ENCODE measurements around the gene SCUBE1. TPM values are rescaled to one million over a fixed set of nuclear protein-coding genes. Genes with fewer than 3 reads are reported as not detected.

The SCUBE1 gene
- total and polyA plus RNA-seq, 10 of the 15 experiments (the other 5 are each of a cell fraction or from before 2014, with no cell fraction given), result not detected

GRCh38 chr22:43179911-43180195, 163.3 kb downstream of the SCUBE1 start:
- Histone ChIP-seq H3K9me3 (replicated peaks; ENCODE audit: control insufficient read depth, insufficient read depth, low read length) (no peaks in the 10 kb centered on the region), H4K20me1 (ENCODE audit: control insufficient read depth, insufficient read depth) (no peaks in the 10 kb centered on the region), H3K4me2 (ENCODE audit: control insufficient read depth, insufficient read depth) (no peak overlapping the region), H3K9ac (ENCODE audit: control insufficient read depth, insufficient read depth, low read length) (no peak overlapping the region), H3K79me2 (ENCODE audit: control insufficient read depth, insufficient read depth, low read length) (peaks cover 2% of the 10 kb centered on the region; the same call in 1 of the 2 replicates), H3K4me1 (ENCODE audit: control insufficient read depth, insufficient read depth, low read length) (no peaks in the 10 kb centered on the region; the same call in 1 of the 2 replicates), H3K27ac (ENCODE audit: control insufficient read depth, insufficient read depth) (no peak overlapping the region), H3K36me3 (ENCODE audit: control insufficient read depth in 2 of 2, insufficient read depth in 2 of 2, low read length in 1 of 2) (peaks cover 7% of the 10 kb centered on the region in 2 experiments; a peak in 3 of 4 replicates), H3K27me3 (replicated peaks in 1 of 2; ENCODE audit: control insufficient read depth in 2 of 2, insufficient read depth in 2 of 2, low read length in 1 of 2) (no peaks in the 10 kb centered on the region), H3K4me3 (no peak overlapping the region), H2AFZ (ENCODE audit: control insufficient read depth, low read depth, low read length) (no peak overlapping the region)
- ChIA-PET RAD21 (ENCODE audit: unreplicated experiment) (no interaction called here), POLR2A (no interaction called here), SMC1A (ENCODE audit: uncharacterized antibody, unreplicated experiment) (no interaction called here), CTCF (no interaction called here)
- no TSS peak for BruUV-seq (replicated peaks)
- no peak for FAIRE-seq
- intact Hi-C loops (cut with micrococcal nuclease; ENCODE audit: unreplicated experiment), result no loop called here
- ATAC-seq, result no peak
- DNase-seq (ENCODE audit: low read depth, low spot score), result no peak
- in situ Hi-C loops (cut with MboI), result no loop called here
- WGBS (ENCODE audit: insufficient coverage, insufficient replicate concordance, low lambda C conversion rate, missing lambda C conversion rate), result 98% methylated on average over 15 of the region's 15 CpGs
- TF ChIP-seq MYB (IDR thresholded peaks at IDR 0.05; ENCODE audit: borderline replicate concordance, low read depth, low read length) (no peak), RCOR1 (conservative IDR thresholded peaks at IDR 0.05; ENCODE audit: low read depth, low read length) (no peak), EED (IDR thresholded peaks at IDR 0.05; ENCODE audit: low read depth) (no peak), CHD2 (IDR thresholded peaks at IDR 0.05; ENCODE audit: borderline replicate concordance, low read depth, low read length) (no peak), IRF4 (IDR thresholded peaks at IDR 0.05; ENCODE audit: low read depth, low read length) (no peak), MXI1 (IDR thresholded peaks at IDR 0.05; ENCODE audit: low read depth, low read length) (no peak), PAX5 (IDR thresholded peaks at IDR 0.05; ENCODE audit: borderline replicate concordance, low read depth, low read length) (no peak), ZBTB40 (IDR thresholded peaks at IDR 0.05; ENCODE audit: borderline replicate concordance) (no peak), JUND (IDR thresholded peaks at IDR 0.05; ENCODE audit: low read depth, low read length) (no peak), NFYB (IDR thresholded peaks at IDR 0.05; ENCODE audit: insufficient read depth, low read depth, low read length) (no peak), ZNF207 (IDR thresholded peaks at IDR 0.05; ENCODE audit: borderline replicate concordance) (no peak), CHD1 (IDR thresholded peaks at IDR 0.05; ENCODE audit: low read depth, low read length) (no peak), RBBP5 (conservative IDR thresholded peaks at IDR 0.05) (no peak), SIX5 (IDR thresholded peaks at IDR 0.05; ENCODE audit: low read depth, low read length, severe bottlenecking) (no peak)
- TF ChIP-seq, protein P1, sequence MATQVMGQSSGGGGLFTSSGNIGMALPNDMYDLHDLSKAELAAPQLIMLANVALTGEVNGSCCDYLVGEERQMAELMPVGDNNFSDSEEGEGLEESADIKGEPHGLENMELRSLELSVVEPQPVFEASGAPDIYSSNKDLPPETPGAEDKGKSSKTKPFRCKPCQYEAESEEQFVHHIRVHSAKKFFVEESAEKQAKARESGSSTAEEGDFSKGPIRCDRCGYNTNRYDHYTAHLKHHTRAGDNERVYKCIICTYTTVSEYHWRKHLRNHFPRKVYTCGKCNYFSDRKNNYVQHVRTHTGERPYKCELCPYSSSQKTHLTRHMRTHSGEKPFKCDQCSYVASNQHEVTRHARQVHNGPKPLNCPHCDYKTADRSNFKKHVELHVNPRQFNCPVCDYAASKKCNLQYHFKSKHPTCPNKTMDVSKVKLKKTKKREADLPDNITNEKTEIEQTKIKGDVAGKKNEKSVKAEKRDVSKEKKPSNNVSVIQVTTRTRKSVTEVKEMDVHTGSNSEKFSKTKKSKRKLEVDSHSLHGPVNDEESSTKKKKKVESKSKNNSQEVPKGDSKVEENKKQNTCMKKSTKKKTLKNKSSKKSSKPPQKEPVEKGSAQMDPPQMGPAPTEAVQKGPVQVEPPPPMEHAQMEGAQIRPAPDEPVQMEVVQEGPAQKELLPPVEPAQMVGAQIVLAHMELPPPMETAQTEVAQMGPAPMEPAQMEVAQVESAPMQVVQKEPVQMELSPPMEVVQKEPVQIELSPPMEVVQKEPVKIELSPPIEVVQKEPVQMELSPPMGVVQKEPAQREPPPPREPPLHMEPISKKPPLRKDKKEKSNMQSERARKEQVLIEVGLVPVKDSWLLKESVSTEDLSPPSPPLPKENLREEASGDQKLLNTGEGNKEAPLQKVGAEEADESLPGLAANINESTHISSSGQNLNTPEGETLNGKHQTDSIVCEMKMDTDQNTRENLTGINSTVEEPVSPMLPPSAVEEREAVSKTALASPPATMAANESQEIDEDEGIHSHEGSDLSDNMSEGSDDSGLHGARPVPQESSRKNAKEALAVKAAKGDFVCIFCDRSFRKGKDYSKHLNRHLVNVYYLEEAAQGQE (IDR thresholded peaks at IDR 0.05; ENCODE audit: low read depth, low read length), result no peak
- TF ChIP-seq, protein P2, sequence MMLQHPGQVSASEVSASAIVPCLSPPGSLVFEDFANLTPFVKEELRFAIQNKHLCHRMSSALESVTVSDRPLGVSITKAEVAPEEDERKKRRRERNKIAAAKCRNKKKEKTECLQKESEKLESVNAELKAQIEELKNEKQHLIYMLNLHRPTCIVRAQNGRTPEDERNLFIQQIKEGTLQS (IDR thresholded peaks at IDR 0.05; ENCODE audit: borderline replicate concordance, extremely low read depth, low read depth, low read length), result no peak

Measured in GM12878 (cell line).